K562 (cell line): ENCODE measurements around the gene ZFP14. TPM values are rescaled to one million over a fixed set of nuclear protein-coding genes. Genes with fewer than 3 reads are reported as not detected.

Experiments used
- ATF1 ChIP-seq, 2 experiments: fragments of 450-650 bp in 1 of 2; IDR thresholded peaks; 2 replicates each; pipeline ENCODE4 v1.6.1; 2016; ENCODE audit warnings: missing compliant biosample characterization in 1 of 2, missing genetic modification characterization in 1 of 2
- CTBP1 ChIP-seq: fragments of 450-650 bp; IDR thresholded peaks from 2 replicates; pipeline ENCODE4 v1.6.1; 2016; ENCODE audit warnings: borderline replicate concordance
- NFYB ChIP-seq: IDR thresholded peaks from 2 replicates; pipeline ENCODE4 v1.6.1; 2011; ENCODE audit warnings: mild to moderate bottlenecking, moderate library complexity; ENCODE audit not compliant: insufficient read length; ENCODE audit errors: extremely low read depth
- NRF1 ChIP-seq, 2 experiments: fragments of 450-650 bp; IDR thresholded peaks in 1 of 2; conservative IDR thresholded peaks in 1 of 2; 2 replicates each; pipeline ENCODE4 v1.6.1; 2014; ENCODE audit warnings: mild to moderate bottlenecking in 2 of 2
- PKNOX1 ChIP-seq: fragments of 450-650 bp; IDR thresholded peaks from 2 replicates; pipeline ENCODE4 v1.6.1; 2016
- SIRT6 ChIP-seq: IDR thresholded peaks from one replicate; pipeline ENCODE4 v1.6.1; 2012; ENCODE audit warnings: low read depth, mild to moderate bottlenecking, control low read depth, inconsistent platforms, low read length, moderate library complexity
- SMAD3 ChIP-seq: fragments of 450-650 bp; formaldehyde crosslinking; conservative IDR thresholded peaks from 2 replicates; pipeline ENCODE4 v1.4.0; 2020; ENCODE audit warnings: mild to moderate bottlenecking
- TBL1XR1 ChIP-seq, 2 experiments: IDR thresholded peaks; 2 replicates each; pipeline ENCODE4 v1.6.1; 2012; ENCODE audit warnings: improper control_type of control experiment in 2 of 2, low read length in 2 of 2, mild to moderate bottlenecking in 1 of 2
- TFAP4 ChIP-seq: sonication (generic); formaldehyde crosslinking; IDR thresholded peaks from 2 replicates; pipeline ENCODE4 v1.8.0; 2022; ENCODE audit warnings: missing genetic modification reagents, mild to moderate bottlenecking, moderate library complexity, borderline replicate concordance
- U2AF2 ChIP-seq: fragments of 200-400 bp; formaldehyde crosslinking; optimal IDR thresholded peaks from 2 replicates; pipeline ENCODE3; 2017; ENCODE audit warnings: low read depth, mild to moderate bottlenecking, low read length
- WHSC1 ChIP-seq: IDR thresholded peaks from one replicate; pipeline ENCODE4 v1.6.1; 2012; ENCODE audit warnings: low read length, control low read depth, inconsistent platforms
- ZBTB12 ChIP-seq: fragments of 250-450 bp; sonication (Bioruptor Pico); IDR thresholded peaks from 2 replicates; pipeline ENCODE4 v1.4.0; 2020
- ZBTB40 ChIP-seq, 2 experiments: fragments of 450-650 bp in 1 of 2; sonication (generic) in 1 of 2; formaldehyde crosslinking in 1 of 2; IDR thresholded peaks; 2 replicates each; pipeline versions ENCODE4 v1.7.1 to v1.9.0; 2016 to 2022; ENCODE audit warnings: inconsistent platforms in 1 of 2, mild to moderate bottlenecking in 1 of 2, missing genetic modification reagents in 1 of 2
- ZNF282 ChIP-seq: sonication (generic); formaldehyde crosslinking; IDR thresholded peaks from 2 replicates; pipeline ENCODE4 v1.8.1; 2023; ENCODE audit warnings: missing genetic modification reagents
- polyA plus RNA-seq, 8 experiments: library from polyadenylated mRNA; depleted of rRNA in 4 of 8; stranded (reverse) in 5 of 8; unstranded in 3 of 8; fragments of >200 nt; fragmentation: Nextera tagmentation in 2 of 8; fragmentation: Illumina TruSeq in 1 of 8; extraction: Ambion mirVana in 2 of 8; extraction: Trizol in 1 of 8; gene quantifications; 2 replicates each; pipeline versions ENCODE4 v1.2.1 to v1.2.3, GENCODE V29; 2011 to 2014; ENCODE audit warnings: inconsistent platforms in 1 of 8, missing spikeins in 1 of 8
- total RNA-seq, 7 experiments: library from RNA; depleted of rRNA in 6 of 7; stranded (reverse); fragments of >200 nt in 6 of 7; fragmentation: Illumina TruSeq in 2 of 7; extraction: Trizol in 2 of 7; gene quantifications; 2 replicates each; pipeline versions ENCODE4 v1.2.1 to v1.2.3, GENCODE V29; 2011 to 2021; ENCODE audit warnings: low replicate concordance in 1 of 7

The ZFP14 gene
- total and polyA plus RNA-seq, 9 of the 15 experiments (the other 6 are each of a cell fraction or from before 2014, with no cell fraction given): 0.80 to 1.9 (median 1.4) TPM

- peak; percentile 37 for TF ChIP-seq NFYB
- peak; percentile 94 for TF ChIP-seq PKNOX1
- TF ChIP-seq WHSC1: no peak
- no peak for TF ChIP-seq U2AF2
- no peak for TF ChIP-seq SMAD3 (CRISPR knock-in tag)
- no peak for TF ChIP-seq CTBP1
- TF ChIP-seq ZBTB40 (IDR thresholded peaks at IDR 0.05): peak; percentile 87
- no peak for TF ChIP-seq ZBTB40 (CRISPR knock-in tag; IDR thresholded peaks at IDR 0.05)
- TF ChIP-seq ATF1 (CRISPR knock-in tag; IDR thresholded peaks at IDR 0.05): no peak
- TF ChIP-seq ATF1 (tag; IDR thresholded peaks at IDR 0.05): 0 out of 2 replicates have a peak, but pooled peaks have one; percentile 16
- TF ChIP-seq ZNF282: no peak
- peak; percentile 33; the same call in 1 of the 2 replicates for TF ChIP-seq TFAP4 (CRISPR knock-in tag)
- TF ChIP-seq ZBTB12: no peak
- TF ChIP-seq NRF1 (conservative IDR thresholded peaks at IDR 0.05 in 1 of 2, IDR thresholded peaks at IDR 0.05 in 1 of 2): peak in 1 of 2 experiments; percentile 38; a peak in 2 of 4 replicates
- TF ChIP-seq TBL1XR1 (IDR thresholded peaks at IDR 0.05; ENCODE audit: low read length in 2 of 2): no peak
- no peak for TF ChIP-seq SIRT6
Observed at GRCh38 chr19:36331353-36332228, 47.4 kb downstream of the ZFP14 start (continued).
